OCI-LY7 (cell line): ENCODE measurements around the gene DDC.

Experiments used
- EZH2phosphoT487 ChIP-seq: fragments of 200-600 bp; sonication (generic); IDR thresholded peaks from 2 replicates; pipeline ENCODE4 v1.6.1; 2018; ENCODE audit warnings: low read depth, borderline replicate concordance, mild to moderate bottlenecking, mixed run types, antibody characterized with exemption, low read length, moderate library complexity, mixed read lengths
- TF ChIP-seq, protein P1 (sequence below): fragments of 200-600 bp; sonication (generic); conservative IDR thresholded peaks from 2 replicates; pipeline ENCODE4 v1.5.1; 2014; ENCODE audit warnings: mild to moderate bottlenecking, antibody characterized with exemption, low read length, moderate library complexity, mixed read lengths

DNA sequence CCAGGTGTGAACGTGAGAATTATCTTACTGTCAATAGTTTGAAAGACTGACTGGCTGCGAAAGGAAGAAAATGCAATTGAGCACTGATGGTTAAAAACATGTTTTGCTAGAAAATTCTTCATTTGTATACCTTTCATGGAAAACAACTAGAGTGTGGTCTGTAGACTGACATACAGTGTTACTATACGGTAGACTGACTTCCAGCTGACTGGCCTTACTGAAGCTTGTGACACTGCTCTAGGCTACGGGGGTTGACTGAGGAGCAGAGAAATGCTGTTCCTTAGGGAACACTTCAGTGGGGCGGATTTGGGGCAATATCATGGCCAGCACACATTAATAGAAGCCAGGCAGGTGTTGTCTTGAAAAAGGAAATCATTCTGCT lies 25.9 kb upstream of the DDC start:
- no peak for TF ChIP-seq EZH2phosphoT487
- TF ChIP-seq, protein P1, sequence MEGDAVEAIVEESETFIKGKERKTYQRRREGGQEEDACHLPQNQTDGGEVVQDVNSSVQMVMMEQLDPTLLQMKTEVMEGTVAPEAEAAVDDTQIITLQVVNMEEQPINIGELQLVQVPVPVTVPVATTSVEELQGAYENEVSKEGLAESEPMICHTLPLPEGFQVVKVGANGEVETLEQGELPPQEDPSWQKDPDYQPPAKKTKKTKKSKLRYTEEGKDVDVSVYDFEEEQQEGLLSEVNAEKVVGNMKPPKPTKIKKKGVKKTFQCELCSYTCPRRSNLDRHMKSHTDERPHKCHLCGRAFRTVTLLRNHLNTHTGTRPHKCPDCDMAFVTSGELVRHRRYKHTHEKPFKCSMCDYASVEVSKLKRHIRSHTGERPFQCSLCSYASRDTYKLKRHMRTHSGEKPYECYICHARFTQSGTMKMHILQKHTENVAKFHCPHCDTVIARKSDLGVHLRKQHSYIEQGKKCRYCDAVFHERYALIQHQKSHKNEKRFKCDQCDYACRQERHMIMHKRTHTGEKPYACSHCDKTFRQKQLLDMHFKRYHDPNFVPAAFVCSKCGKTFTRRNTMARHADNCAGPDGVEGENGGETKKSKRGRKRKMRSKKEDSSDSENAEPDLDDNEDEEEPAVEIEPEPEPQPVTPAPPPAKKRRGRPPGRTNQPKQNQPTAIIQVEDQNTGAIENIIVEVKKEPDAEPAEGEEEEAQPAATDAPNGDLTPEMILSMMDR, result no peak
